IMR-90 (cell line): Measurements from ENCODE around the gene TIE1. TPM values are rescaled to one million over a fixed set of nuclear protein-coding genes. Genes with fewer than 3 reads are reported as not detected.

Experiments
- ATAC-seq: fragments of 200-7000 bp; cut with Tn5 transposase; 2 replicates; pipeline ENCODE4 v1.9.1; 2020; ENCODE audit warnings: low read depth, mild to moderate bottlenecking, moderate library complexity
- BruUV-seq: library from RNA; stranded (reverse); fragments of 400-500 nt; replicated peaks from 2 replicates; lab custom pipeline; 2021; lab: Mats Ljungman, UMichigan
- CTCF ChIA-PET: fragments of 300-600 bp; formaldehyde crosslinking; extraction: SDS; loops from one replicate; lab custom pipeline; 2021; ENCODE audit warnings: antibody characterized with exemption; lab: Yijun Ruan, JAX
- POLR2A ChIA-PET: fragments of 300-600 bp; sonication (Branson Sonifier 250); formaldehyde crosslinking; loops from one replicate; lab custom pipeline; 2022; ENCODE audit warnings: antibody characterized with exemption; ENCODE audit not compliant: unreplicated experiment; lab: Charles Lee
- DNase-seq: peaks from one replicate; pipeline ENCODE4 v3.0.0; 2013
- H2AFZ ChIP-seq: replicated peaks from 2 replicates; pipeline ENCODE3; 2013; ENCODE audit warnings: low read length, mild to moderate bottlenecking; ENCODE audit not compliant: poor library complexity
- H2AK5ac ChIP-seq: 2 replicates; pipeline ENCODE4 v1.6.1; 2013; ENCODE audit warnings: low read depth, low read length, inconsistent platforms
- H2AK9ac ChIP-seq: replicated peaks from 2 replicates; pipeline ENCODE3; 2013; ENCODE audit warnings: mild to moderate bottlenecking, low read depth, low read length, moderate library complexity; ENCODE audit not compliant: poor library complexity
- H2BK120ac ChIP-seq: 2 replicates; pipeline ENCODE4 v1.6.1; 2013; ENCODE audit warnings: low read depth, low read length, inconsistent platforms
- H2BK15ac ChIP-seq: 3 replicates; pipeline ENCODE4 v1.6.1; 2013; ENCODE audit warnings: low read depth, low read length, inconsistent platforms
- H2BK20ac ChIP-seq: 2 replicates; pipeline ENCODE4 v1.6.1; 2013; ENCODE audit warnings: low read depth, mild to moderate bottlenecking, inconsistent platforms, low read length, moderate library complexity
- H2BK5ac ChIP-seq: 2 replicates; pipeline ENCODE4 v1.6.1; 2013; ENCODE audit warnings: mild to moderate bottlenecking, low read depth, low read length, inconsistent platforms; ENCODE audit not compliant: poor library complexity, severe bottlenecking
- H3K14ac ChIP-seq: replicated peaks from 2 replicates; pipeline ENCODE4 v1.6.1; 2013; ENCODE audit warnings: low read depth, low read length, inconsistent platforms
- H3K18ac ChIP-seq: 2 replicates; pipeline ENCODE4 v1.6.1; 2013; ENCODE audit warnings: low read depth, low read length, control low read depth
- H3K23ac ChIP-seq: 2 replicates; pipeline ENCODE4 v1.6.1; 2013; ENCODE audit warnings: low read depth, low read length, inconsistent platforms
- H3K27ac ChIP-seq: 2 replicates; pipeline ENCODE4 v1.5.1; 2013; ENCODE audit warnings: mild to moderate bottlenecking, control low read depth, low read length; ENCODE audit not compliant: insufficient read depth
- H3K27me3 ChIP-seq: 2 replicates; pipeline ENCODE4 v1.6.1; 2013; ENCODE audit warnings: low read length; ENCODE audit not compliant: control insufficient read depth, insufficient read depth
- H3K36me3 ChIP-seq: 2 replicates; pipeline ENCODE4 v1.6.1; 2013; ENCODE audit warnings: low read length, mixed read lengths; ENCODE audit not compliant: control insufficient read depth, insufficient read depth
- H3K4ac ChIP-seq: 2 replicates; pipeline ENCODE4 v1.6.1; 2013; ENCODE audit warnings: low read depth, low read length, inconsistent platforms
- H3K4me1 ChIP-seq: 2 replicates; pipeline ENCODE4 v1.6.1; 2013; ENCODE audit warnings: low read length, mixed read lengths; ENCODE audit not compliant: control insufficient read depth, insufficient read depth
- H3K4me2 ChIP-seq: 2 replicates; pipeline ENCODE4 v1.6.1; 2013; ENCODE audit warnings: low read depth, mild to moderate bottlenecking, control low read depth, low read length, moderate library complexity
- H3K4me3 ChIP-seq: 2 replicates; pipeline ENCODE4 v1.5.1; 2013; ENCODE audit warnings: low read depth, mild to moderate bottlenecking, control low read depth, low read length, moderate library complexity; ENCODE audit not compliant: insufficient read depth
- H3K56ac ChIP-seq: 2 replicates; pipeline ENCODE4 v1.6.1; 2013; ENCODE audit warnings: low read length, inconsistent platforms; ENCODE audit not compliant: insufficient read depth; ENCODE audit errors: extremely low read depth
- H3K79me1 ChIP-seq, 2 experiments: 2 replicates each; pipeline ENCODE4 v1.6.1; 2013; ENCODE audit warnings: low read length in 2 of 2, inconsistent platforms in 1 of 2, low read depth in 1 of 2
- H3K9ac ChIP-seq: 2 replicates; pipeline ENCODE4 v1.6.1; 2013; ENCODE audit warnings: low read depth, low read length, control low read depth
- H3K9me1 ChIP-seq: 2 replicates; pipeline ENCODE4 v1.6.1; 2013; ENCODE audit warnings: low read length, inconsistent platforms; ENCODE audit not compliant: insufficient read depth
- H3K9me3 ChIP-seq: 2 replicates; pipeline ENCODE4 v1.6.1; 2013; ENCODE audit warnings: low read length; ENCODE audit not compliant: control insufficient read depth, insufficient read depth
- H4K20me1 ChIP-seq: 2 replicates; pipeline ENCODE4 v1.6.1; 2013; ENCODE audit warnings: low read length, inconsistent platforms; ENCODE audit not compliant: insufficient read depth
- H4K5ac ChIP-seq: 2 replicates; pipeline ENCODE4 v1.6.1; 2013; ENCODE audit warnings: mild to moderate bottlenecking, low read depth, low read length, control low read depth
- H4K8ac ChIP-seq, 2 experiments: 2 replicates each; pipeline ENCODE4 v1.6.1; 2013; ENCODE audit warnings: low read depth in 2 of 2, low read length in 2 of 2, control low read depth in 1 of 2, inconsistent platforms in 1 of 2
- H4K91ac ChIP-seq: 2 replicates; pipeline ENCODE4 v1.6.1; 2013; ENCODE audit warnings: low read depth, low read length, inconsistent platforms; ENCODE audit not compliant: insufficient read depth
- BHLHE40 ChIP-seq: fragments of 150-350 bp; IDR thresholded peaks from 2 replicates; pipeline ENCODE4 v1.6.1; 2016; ENCODE audit warnings: mild to moderate bottlenecking, low read depth, low read length
- CHD1 ChIP-seq: IDR thresholded peaks from 2 replicates; pipeline ENCODE4 v1.6.1; 2012; ENCODE audit warnings: low read depth, low read length, improper control_type of control experiment
- CTCF ChIP-seq: conservative IDR thresholded peaks from 2 replicates; pipeline ENCODE4 v1.5.1; 2012; ENCODE audit warnings: mild to moderate bottlenecking, low read depth, low read length, improper control_type of control experiment
- FOS ChIP-seq: fragments of 150-350 bp; IDR thresholded peaks from 2 replicates; pipeline ENCODE4 v1.6.1; 2016; ENCODE audit warnings: low read depth, low read length
- MAFK ChIP-seq: IDR thresholded peaks from 2 replicates; pipeline ENCODE4 v1.6.1; 2012; ENCODE audit warnings: low read depth, low read length, improper control_type of control experiment
- MXI1 ChIP-seq: IDR thresholded peaks from 2 replicates; pipeline ENCODE4 v1.6.1; 2012; ENCODE audit warnings: low read depth, mild to moderate bottlenecking, low read length, moderate library complexity, borderline replicate concordance
- POLR2A ChIP-seq: IDR thresholded peaks from 2 replicates; pipeline ENCODE4 v1.6.1; 2012; ENCODE audit warnings: mild to moderate bottlenecking, low read depth, low read length
- RCOR1 ChIP-seq: IDR thresholded peaks from 2 replicates; pipeline ENCODE4 v1.6.1; 2012; ENCODE audit warnings: mild to moderate bottlenecking, low read length, improper control_type of control experiment; ENCODE audit not compliant: insufficient replicate concordance
- RFX5 ChIP-seq: IDR thresholded peaks from 2 replicates; pipeline ENCODE4 v1.8.0; 2012; ENCODE audit warnings: low read depth, mild to moderate bottlenecking, low read length, moderate library complexity
- SMC3 ChIP-seq: fragments of 150-350 bp; IDR thresholded peaks from 2 replicates; pipeline ENCODE4 v1.6.1; 2016; ENCODE audit warnings: low read depth, mild to moderate bottlenecking, antibody characterized with exemption, low read length, moderate library complexity
- USF2 ChIP-seq: fragments of 150-350 bp; IDR thresholded peaks from 2 replicates; pipeline ENCODE4 v1.6.1; 2017; ENCODE audit warnings: mild to moderate bottlenecking, antibody characterized with exemption, low read length, low read depth
- WGBS, 2 experiments: methylation state at CpG; one replicate each; pipeline versions ENCODE4 v1.1.5 to v1.1.7; 2013; ENCODE audit warnings: missing lambda C conversion rate in 2 of 2; ENCODE audit not compliant: insufficient read length in 1 of 2; ENCODE audit errors: extremely low coverage in 2 of 2; 5-methylcytosine and 5-hydroxymethylcytosine counted together
- dilution Hi-C: fragments of 300-500 bp; cut with HindIII; formaldehyde crosslinking; loops from one replicate; pipeline ENCODE4 v1.14.3; 2018; ENCODE audit warnings: low sequenced_read_pairs; ENCODE audit not compliant: unreplicated experiment
- in situ Hi-C: fragments of 300-500 bp; cut with MboI; formaldehyde crosslinking; loops from 3 replicates; pipeline ENCODE4 v1.14.3; 2019; ENCODE audit warnings: low sequenced_read_pairs, inconsistent platforms, mixed read lengths
- intact Hi-C: fragments of 100-400 bp; cut with micrococcal nuclease; formaldehyde crosslinking; loops from 2 replicates; pipeline ENCODE4 v1.10.0; 2022
- polyA plus RNA-seq, 3 experiments: library from polyadenylated mRNA; depleted of rRNA; stranded (reverse); fragments of >200 nt; gene quantifications; 2 replicates each; pipeline ENCODE4 v1.2.3, GENCODE V29; 2012; ENCODE audit warnings: low replicate concordance in 1 of 3
- total RNA-seq: library from RNA; depleted of rRNA; stranded (reverse); fragments of >200 nt; gene quantifications from 2 replicates; pipeline ENCODE4 v1.2.3, GENCODE V29; 2012

TIE1 gene
- total and polyA plus RNA-seq, 2 of the 4 experiments (the other 2 are of a cell fraction), result 2.3 to 7.5 TPM

- Histone ChIP-seq H2AK5ac (no peak overlapping the region), H2AK9ac (no peak overlapping the region), H3K9ac (no peak overlapping the region), H3K36me3 (no peaks in the 10 kb centered on the region), H3K79me1 (no peaks in the 10 kb centered on the region), H4K5ac (no peak overlapping the region), H3K4me3 (no peak overlapping the region), H4K20me1 (no peaks in the 10 kb centered on the region), H3K27me3 (peaks cover 10% of the 10 kb centered on the region; the same call in 1 of the 2 replicates), H3K9me3 (no peaks in the 10 kb centered on the region), H3K9me1 (no peaks in the 10 kb centered on the region; the same call in 1 of the 2 replicates), H3K4me1 (0 out of 2 replicates have a peak, but pooled peaks cover 3% of the 10 kb centered on the region), H2AFZ (no peak overlapping the region), H3K4me2 (no peak overlapping the region), H4K91ac (no peak overlapping the region), H4K8ac (no peak overlapping the region), H3K23ac (no peak overlapping the region), H2BK15ac (no peak overlapping the region), H3K27ac (no peak overlapping the region), H3K4ac (no peak overlapping the region), H3K56ac (no peak overlapping the region), H3K14ac (no peak overlapping the region), H3K18ac (no peak overlapping the region), H2BK5ac (no peak overlapping the region), H2BK120ac (no peak overlapping the region), H2BK20ac (no peak overlapping the region)
- ATAC-seq (no peak), DNase-seq (no peak)
- ChIA-PET CTCF (no interaction called here), POLR2A (no interaction called here)
- dilution Hi-C loops, result no loop called here
- TF ChIP-seq CTCF (no peak), BHLHE40 (no peak), POLR2A (no peak), USF2 (no peak), RCOR1 (no peak), SMC3 (no peak), FOS (no peak), MAFK (no peak), MXI1 (no peak), RFX5 (no peak), CHD1 (no peak)
- in situ Hi-C loops, result no loop called here
- intact Hi-C loops, result no loop called here
- no TSS peak for BruUV-seq
- 91% methylated on average over 33 of the region's 46 CpGs; no CpG with 5 or more reads in 1 of the 2 experiments for WGBS, 2 experiments
These were observed 27.9 kb upstream of the TIE1 start for GRCh38 chr1:43272576-43273571.
